GM15510 (cell line): ENCODE results near the gene C16orf96.

Source experiments
- POLR2A ChIP-seq: IDR thresholded peaks from 3 replicates; pipeline ENCODE4 v1.6.1; 2011; ENCODE audit warnings: borderline replicate concordance; ENCODE audit not compliant: insufficient read length; ENCODE audit errors: extremely low read depth

Gene C16orf96

GRCh38 chr16:4599037-4599436 lies 42.9 kb downstream of the C16orf96 start:
- TF ChIP-seq POLR2A, result no peak

- no peak for TF ChIP-seq POLR2A
Observed at GRCh38 chr16:4599545-4599944, 43.4 kb downstream of the C16orf96 start.

DNA sequence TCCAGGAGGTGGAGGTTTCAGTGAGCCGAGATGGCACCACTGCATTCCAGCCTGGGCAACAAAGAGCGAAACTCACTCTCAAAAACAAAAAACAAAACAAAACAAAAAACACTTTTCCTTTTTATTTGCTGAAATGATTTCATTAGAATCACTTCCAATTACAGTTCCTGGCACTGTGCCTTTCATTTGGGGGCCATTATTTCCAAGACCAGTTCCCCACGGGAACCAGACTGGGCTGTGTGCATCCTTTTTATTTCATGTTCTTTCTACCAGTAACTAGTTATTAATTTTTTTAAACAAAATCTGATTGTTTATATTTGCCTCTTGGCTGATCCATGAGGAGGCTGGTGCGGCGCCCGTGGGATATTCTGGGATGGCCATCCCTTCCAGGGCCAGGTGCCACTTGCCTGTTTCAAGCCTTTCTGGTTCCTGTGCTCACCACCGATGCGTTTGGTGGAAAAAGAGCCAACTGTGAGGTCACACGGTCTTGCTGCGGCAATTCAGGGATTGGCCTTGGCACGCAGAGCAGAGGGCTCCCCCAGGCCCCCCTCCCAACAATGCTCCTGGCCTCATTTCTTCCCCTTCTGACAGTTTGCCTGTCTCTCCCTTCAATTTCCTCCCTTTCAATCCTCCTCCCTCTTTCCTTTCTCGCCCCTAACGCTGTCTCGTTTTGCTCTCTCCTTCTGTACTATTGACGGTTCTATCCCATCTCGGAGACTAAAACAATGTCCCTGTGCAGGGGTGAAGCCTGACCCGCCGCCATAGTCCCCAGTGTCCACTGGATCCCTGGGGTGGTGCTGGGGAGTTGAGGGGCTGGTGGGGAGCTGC lies 45.1 kb downstream of the C16orf96 start:
- no peak for TF ChIP-seq POLR2A

DNA sequence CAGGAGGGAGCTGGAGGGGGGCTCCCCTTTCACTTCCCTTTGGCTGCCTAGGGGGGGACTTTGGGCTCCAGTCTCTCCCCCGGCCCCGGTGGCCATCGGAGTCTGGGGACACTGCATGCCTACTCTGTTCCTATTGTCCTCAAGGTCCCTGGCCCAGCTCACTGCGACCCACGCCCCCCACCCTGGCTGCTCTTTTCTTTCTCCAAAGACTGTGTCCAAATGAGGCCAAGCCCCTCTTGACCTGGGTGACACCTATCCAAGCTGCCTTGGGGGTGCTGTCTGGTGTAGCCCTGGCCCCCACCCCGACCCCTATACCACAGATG lies 45.7 kb downstream of the C16orf96 start:
- TF ChIP-seq POLR2A, result no peak

- TF ChIP-seq POLR2A, result no peak
Observed at GRCh38 chr16:4602331-4602730, 46.2 kb downstream of the C16orf96 start.

DNA sequence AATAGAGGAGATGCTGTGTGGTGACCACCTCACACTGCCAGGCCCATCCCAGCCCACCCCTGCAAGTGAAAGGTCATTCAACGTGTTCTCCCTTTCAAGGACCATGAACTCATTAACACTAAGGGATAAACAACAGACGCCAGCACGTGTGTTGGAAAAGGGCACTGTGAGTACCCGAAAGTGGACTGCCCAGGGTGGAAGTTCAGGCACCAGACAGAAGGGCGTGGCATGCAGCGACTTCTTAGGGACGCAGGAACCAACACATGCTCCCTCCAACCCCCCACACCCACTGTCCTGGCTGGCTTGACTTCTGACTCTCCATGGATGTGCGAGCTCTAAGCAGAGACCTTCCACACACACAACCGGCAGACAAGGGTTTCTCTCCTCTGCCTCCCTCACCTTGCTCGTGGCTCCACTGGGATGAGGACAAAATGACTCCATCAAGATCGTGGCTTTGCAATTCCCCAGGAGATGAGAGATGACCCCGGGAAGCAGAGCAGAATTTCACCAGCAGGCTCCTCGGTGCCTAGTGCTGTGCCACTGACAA lies 47.6 kb downstream of the C16orf96 start:
- no peak for TF ChIP-seq POLR2A

DNA sequence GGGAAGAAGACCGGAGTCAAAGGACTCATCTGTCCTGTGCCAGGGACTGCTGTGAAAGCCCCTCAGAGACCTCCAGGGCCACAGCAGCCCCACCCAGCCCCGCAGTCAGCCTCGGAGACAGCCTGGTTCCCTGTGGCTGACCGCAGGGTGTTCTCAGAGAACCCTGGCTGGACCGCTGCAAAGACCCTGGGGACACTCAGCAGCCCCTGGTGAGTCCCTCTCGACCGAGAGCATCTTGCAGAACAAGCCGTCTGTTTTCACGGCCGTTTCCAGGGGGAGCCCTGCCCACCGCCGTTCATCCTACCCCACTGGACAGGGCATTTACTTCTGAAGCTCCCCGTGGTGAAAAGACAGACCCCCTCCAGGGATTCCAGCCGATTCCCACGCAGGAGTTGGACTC lies 48.3 kb downstream of the C16orf96 start:
- TF ChIP-seq POLR2A, result no peak

DNA sequence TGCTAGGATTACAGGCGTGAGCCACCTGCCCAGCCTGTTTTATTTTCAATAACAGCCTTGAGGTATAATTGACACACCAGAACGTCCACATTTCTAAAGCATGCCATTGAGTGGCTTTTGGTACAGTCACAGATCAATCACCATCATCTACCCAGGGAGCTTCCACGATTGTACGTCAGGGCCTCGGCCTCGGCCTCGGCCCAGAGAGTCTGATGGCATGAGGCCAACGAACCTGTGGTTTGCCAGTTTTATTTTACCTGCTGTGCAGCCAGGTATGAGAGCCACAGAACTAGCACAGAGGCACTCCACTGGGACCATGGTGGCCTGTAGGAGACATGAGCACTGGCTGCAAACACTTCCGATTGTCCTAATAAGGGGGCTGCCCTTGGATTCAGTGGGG lies 50.2 kb downstream of the C16orf96 start:
- TF ChIP-seq POLR2A, result no peak

DNA sequence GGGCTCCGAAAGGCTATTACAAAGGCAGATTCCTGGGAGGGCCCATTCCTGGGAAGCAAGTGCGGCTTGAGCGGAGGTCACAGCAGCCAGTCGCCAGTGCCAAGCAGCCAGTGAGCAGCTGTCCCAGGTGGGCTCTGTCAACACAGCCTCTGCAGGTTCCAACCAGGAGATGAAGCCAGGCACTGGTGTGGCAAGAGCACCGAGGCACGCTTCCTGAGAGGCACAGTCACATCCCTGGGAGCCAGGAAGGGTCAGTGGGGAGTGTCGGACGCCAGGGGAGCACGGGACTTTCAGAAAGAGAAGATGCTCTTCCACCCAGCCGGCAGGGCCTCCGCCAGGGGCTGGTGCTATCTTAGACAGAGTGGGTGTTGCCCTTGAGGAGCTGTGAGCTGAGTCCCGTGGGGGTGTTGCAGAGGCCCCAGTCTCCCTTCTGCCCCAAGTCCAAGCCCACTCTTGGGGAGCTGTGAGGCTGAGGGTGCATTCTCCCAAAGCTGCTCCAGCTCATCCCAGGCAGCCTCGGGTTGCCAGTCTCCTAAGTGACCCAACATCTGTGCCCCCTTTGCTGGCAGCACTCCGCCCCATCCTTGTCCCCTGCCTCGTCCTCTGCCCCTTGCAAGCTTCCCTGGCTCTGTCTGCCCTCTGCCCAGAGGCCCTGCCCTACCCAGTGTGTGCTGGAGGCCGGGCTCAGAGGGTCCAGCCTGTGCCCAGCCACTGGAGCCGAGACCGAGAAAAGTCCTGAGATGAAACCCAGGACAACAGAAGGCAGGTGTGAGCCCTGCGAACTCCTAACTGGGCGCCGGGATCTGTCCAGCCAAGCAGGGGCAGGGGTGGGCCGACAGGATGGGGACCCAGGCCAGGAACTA lies 51.9 kb downstream of the C16orf96 start:
- no peak for TF ChIP-seq POLR2A

- no peak for TF ChIP-seq POLR2A
Observed at GRCh38 chr16:4608704-4608980, 52.5 kb downstream of the C16orf96 start.

DNA sequence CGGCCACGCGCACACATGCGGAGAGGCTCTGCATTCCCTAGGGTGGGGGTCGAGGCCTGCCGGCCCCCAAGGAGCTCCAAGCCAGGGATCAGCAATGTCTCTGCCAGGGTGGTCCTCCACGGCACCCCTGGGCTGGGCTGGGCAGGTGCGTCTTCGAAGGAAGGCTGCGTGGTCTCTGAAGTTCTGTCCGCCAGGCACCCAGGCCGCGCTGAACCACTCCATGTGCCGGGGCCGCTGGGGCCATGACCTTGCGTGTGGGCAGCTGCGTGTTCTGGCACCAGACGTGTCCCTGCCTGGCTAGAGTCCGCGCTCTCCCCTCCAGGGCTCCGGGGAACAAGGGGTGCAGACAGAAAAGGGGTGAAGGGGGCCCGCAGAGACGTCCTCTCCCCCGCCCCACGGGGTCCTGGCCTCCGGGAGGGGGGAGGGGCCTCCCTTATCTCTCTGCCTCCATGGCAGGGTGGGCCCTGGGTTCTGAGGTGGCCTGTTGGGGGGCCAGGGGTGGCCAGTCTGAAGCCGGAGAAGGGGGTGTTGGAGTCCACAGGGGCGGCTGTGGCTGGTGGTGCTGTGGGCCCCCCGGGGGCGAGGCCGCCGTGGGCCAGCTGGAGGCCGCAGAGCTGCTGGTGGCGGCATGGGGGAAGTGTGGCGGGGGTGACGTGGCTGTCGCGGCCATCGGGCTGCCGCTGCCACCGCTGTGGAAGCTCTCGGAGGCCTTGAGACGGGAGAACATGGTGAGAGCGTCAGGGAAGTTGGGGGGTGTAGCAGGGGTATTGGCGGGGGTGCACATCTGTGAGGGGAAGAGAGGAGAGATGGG lies 53.3 kb downstream of the C16orf96 start:
- no peak for TF ChIP-seq POLR2A

DNA sequence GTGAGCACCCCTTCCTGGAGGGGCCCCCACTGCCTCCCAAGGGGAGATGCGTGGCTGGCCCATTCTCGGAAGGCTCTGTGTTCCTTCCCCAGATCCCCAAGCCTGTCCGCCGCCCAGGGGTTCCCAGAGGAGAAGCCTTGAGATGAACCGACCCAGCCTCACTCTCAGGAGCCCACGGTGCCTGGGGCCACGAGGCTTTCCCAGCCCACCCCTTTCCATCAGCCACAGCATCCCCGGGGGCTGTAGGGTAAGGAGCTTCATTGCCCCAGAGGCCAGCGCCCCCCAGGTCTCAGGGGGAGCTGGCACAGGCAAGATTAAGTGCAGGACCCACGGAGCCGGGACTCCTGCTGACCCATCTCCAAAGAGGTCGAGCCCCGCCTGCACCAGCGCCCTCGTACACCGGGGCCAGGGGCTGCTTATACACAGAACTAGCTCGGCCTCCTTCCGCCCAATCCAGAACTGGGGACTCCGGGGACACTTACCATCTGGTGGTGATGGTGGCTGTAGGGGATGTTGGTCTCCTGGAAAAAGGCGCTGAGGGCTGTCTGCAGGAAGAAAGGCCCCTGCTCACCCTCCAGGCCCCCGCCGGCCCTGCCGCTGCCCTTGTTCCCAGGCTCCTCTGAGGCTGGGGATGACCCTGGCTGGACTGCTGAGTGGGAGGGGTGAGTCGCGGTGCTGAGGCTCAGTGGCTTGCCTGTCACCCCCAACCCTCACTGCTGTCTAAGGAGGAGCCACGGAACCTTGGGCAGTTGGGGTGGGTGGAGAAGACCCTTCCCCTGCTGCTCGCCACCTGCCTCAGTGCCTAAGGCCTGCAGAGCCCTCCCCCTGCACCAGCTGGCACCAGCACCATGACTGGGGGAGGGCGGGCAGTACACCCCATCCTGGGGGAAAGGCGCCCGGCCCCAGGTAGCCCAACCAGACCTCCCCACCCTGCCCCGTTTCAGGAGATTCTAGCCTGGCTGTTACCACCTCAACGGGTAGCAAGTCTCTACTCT lies 54.2 kb downstream of the C16orf96 start:
- no peak for TF ChIP-seq POLR2A

DNA sequence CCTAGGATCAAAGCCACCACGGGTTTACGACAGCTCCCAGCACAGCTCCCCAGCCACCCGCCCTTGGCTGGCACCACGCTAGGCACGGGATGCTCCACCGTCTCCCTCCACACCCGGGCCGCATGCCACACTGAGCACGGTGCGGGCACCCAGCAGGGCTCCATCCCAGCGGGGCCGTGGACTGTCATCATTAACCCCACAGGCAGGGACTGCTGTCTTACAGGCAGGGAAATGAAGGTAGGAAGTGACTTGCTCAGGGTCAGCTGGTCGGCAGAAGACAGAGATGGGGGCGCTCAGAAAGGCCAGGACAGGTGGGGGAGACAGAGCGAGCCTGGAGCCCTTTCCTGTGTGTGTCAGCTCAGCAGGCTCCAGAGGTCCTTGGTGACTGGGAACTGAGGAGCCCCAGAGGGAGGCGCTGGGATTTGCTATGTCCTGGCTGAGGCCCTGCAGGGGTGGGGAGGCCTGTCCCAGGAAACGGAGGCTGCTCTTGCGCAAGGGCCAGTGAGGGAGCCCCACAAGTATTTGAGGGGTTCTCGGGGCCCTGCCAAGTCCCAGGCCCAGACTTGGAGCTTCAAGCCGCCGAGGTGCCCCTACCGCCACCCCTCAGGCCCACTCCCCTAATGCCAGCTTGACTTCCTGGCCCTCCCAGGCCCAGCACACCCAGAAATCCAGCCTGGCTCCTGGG lies 55.3 kb downstream of the C16orf96 start:
- no peak for TF ChIP-seq POLR2A
